ENCODE data around the gene TBC1D12. TPM values are rescaled to one million over a fixed set of nuclear protein-coding genes. Genes with fewer than 3 reads are reported as not detected.
"Not testable (repeated sequence)": the region's sequence is repeated elsewhere in the genome, so short reads cannot be mapped to it uniquely, and the experiment has no call there.

TBC1D12 gene
- total and polyA plus RNA-seq, 2 experiments from 2014 or later = 5.3 to 8.5 TPM

GRCh38 chr10:94496646-94497045, 94.3 kb downstream of the TBC1D12 start:
- H3K4me1 ChIP-seq (ENCODE audit: low read depth) = no peaks in the 10 kb centered on the region
- H3K36me3 ChIP-seq = no peaks in the 10 kb centered on the region
- H3K9me3 ChIP-seq (ENCODE audit: low read depth) = no peaks in the 10 kb centered on the region
- H3K27ac ChIP-seq = no peak overlapping the region
- no peak overlapping the region for H3K4me3 ChIP-seq
- H3K27me3 ChIP-seq = no peaks in the 10 kb centered on the region
- TF ChIP-seq CTCF (IDR thresholded peaks at IDR 0.05; ENCODE audit: low read depth, low read length) = no peak
- no peak for DNase-seq (ENCODE audit: low read depth in 1 of 2, low spot score in 1 of 2)

GRCh38 chr10:94500063-94500462, 97.7 kb downstream of the TBC1D12 start:
- no peaks in the 10 kb centered on the region for H3K27me3 ChIP-seq
- H3K36me3 ChIP-seq = no peaks in the 10 kb centered on the region
- TF ChIP-seq CTCF (IDR thresholded peaks at IDR 0.05; ENCODE audit: low read depth, low read length) = peak; percentile 55
- H3K27ac ChIP-seq = no peak overlapping the region
- no peak overlapping the region for H3K4me3 ChIP-seq
- no peaks in the 10 kb centered on the region for H3K9me3 ChIP-seq (ENCODE audit: low read depth)
- H3K4me1 ChIP-seq (ENCODE audit: low read depth) = no peaks in the 10 kb centered on the region
- DNase-seq (ENCODE audit: low read depth in 1 of 2, low spot score in 1 of 2) = peak in 1 of 2 donors; percentile 22

GRCh38 chr10:94521276-94522250, 119.2 kb downstream of the TBC1D12 start:
- DNase-seq (ENCODE audit: low read depth in 1 of 2, low spot score in 1 of 2) = no peak
- no peak for TF ChIP-seq CTCF (IDR thresholded peaks at IDR 0.05; ENCODE audit: low read depth, low read length)
- no peaks in the 10 kb centered on the region for H3K36me3 ChIP-seq
- H3K27me3 ChIP-seq = no peaks in the 10 kb centered on the region
- no peak overlapping the region for H3K4me3 ChIP-seq
- no peaks in the 10 kb centered on the region for H3K9me3 ChIP-seq (ENCODE audit: low read depth)
- no peaks in the 10 kb centered on the region for H3K4me1 ChIP-seq (ENCODE audit: low read depth)
- H3K27ac ChIP-seq = no peak overlapping the region

GRCh38 chr10:94524146-94524545, 121.8 kb downstream of the TBC1D12 start:
- Histone ChIP-seq H3K4me3 (no peak overlapping the region), H3K27ac (no peak overlapping the region), H3K4me1 (ENCODE audit: low read depth) (no peaks in the 10 kb centered on the region), H3K9me3 (ENCODE audit: low read depth) (no peaks in the 10 kb centered on the region), H3K36me3 (no peaks in the 10 kb centered on the region), H3K27me3 (no peaks in the 10 kb centered on the region)
- TF ChIP-seq CTCF (IDR thresholded peaks at IDR 0.05; ENCODE audit: low read depth, low read length) = no peak
- DNase-seq (ENCODE audit: low read depth in 1 of 2, low spot score in 1 of 2) = peak in 1 of 2 donors; percentile 70

- TF ChIP-seq CTCF (IDR thresholded peaks at IDR 0.05; ENCODE audit: low read depth, low read length) = no peak
- H3K36me3 ChIP-seq = no peaks in the 10 kb centered on the region
- no peak for DNase-seq (ENCODE audit: low read depth in 1 of 2, low spot score in 1 of 2)
- H3K27ac ChIP-seq = no peak overlapping the region
- H3K9me3 ChIP-seq (ENCODE audit: low read depth) = no peaks in the 10 kb centered on the region
- no peak overlapping the region for H3K4me3 ChIP-seq
- H3K4me1 ChIP-seq (ENCODE audit: low read depth) = no peaks in the 10 kb centered on the region
- H3K27me3 ChIP-seq = no peaks in the 10 kb centered on the region
Measured at GRCh38 chr10:94524711-94525110, 122.4 kb downstream of the TBC1D12 start.

- not testable (repeated sequence) for H3K4me3 ChIP-seq; H3K36me3 ChIP-seq; DNase-seq (ENCODE audit: low read depth in 1 of 2, low spot score in 1 of 2); H3K27me3 ChIP-seq; H3K27ac ChIP-seq; H3K9me3 ChIP-seq (ENCODE audit: low read depth); H3K4me1 ChIP-seq (ENCODE audit: low read depth)
Measured at GRCh38 chr10:94531550-94531949, 129.2 kb downstream of the TBC1D12 start.

Data from cardiac muscle cell (in vitro differentiated cells and primary cell).